ENCODE data around the gene CDK5R2. TPM values are rescaled to one million over a fixed set of nuclear protein-coding genes. Genes with fewer than 3 reads are reported as not detected.

Gene CDK5R2
- total RNA-seq, 1 donor = not detected

DNA sequence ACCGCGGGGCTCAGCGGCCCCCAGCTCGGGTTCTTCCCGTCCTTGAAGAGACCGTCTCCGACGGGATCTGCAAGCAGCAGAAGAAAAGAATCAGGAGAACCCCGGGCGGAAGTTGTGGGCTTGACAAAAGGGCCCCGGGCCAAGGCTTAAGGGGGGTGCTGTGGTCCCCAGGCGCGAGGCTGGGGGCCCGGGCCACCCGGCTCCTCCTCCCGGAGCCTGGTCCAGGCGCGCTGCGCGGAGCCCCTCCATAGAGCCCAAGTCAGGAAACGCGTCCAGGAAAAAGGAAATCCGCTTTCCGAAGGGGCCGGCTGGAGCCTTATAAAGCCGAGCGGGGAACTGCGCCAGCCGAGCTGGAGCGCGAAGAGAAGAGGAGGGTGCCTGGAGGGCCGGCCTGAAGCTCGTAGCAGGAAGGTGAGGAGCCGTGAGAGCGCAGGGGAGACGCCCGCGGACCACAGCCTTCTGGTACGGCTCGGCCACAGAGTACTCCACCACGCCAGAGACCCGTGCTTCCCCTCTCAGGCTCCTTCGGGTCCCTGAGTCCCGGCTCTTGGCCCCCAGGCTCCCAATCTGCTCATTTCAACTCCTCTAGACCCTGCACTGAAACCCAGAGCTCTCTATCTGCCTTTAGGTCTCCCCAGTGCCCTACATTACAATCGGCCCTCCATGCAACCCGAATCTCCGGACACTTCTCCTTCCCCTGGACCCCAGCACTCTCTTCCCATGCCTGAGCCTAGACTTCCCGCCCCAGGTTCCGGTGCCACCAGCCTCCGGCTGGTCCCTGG, 25.0 kb downstream of the CDK5R2 start:
- no peak overlapping the region for H3K4me3 ChIP-seq (ENCODE audit: low read depth, low read length)
- TF ChIP-seq, protein P1, sequence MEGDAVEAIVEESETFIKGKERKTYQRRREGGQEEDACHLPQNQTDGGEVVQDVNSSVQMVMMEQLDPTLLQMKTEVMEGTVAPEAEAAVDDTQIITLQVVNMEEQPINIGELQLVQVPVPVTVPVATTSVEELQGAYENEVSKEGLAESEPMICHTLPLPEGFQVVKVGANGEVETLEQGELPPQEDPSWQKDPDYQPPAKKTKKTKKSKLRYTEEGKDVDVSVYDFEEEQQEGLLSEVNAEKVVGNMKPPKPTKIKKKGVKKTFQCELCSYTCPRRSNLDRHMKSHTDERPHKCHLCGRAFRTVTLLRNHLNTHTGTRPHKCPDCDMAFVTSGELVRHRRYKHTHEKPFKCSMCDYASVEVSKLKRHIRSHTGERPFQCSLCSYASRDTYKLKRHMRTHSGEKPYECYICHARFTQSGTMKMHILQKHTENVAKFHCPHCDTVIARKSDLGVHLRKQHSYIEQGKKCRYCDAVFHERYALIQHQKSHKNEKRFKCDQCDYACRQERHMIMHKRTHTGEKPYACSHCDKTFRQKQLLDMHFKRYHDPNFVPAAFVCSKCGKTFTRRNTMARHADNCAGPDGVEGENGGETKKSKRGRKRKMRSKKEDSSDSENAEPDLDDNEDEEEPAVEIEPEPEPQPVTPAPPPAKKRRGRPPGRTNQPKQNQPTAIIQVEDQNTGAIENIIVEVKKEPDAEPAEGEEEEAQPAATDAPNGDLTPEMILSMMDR (IDR thresholded peaks at IDR 0.05; ENCODE audit: insufficient read depth, low read length) = no peak
- DNase-seq (ENCODE audit: low read depth) = no peak

- no peak within 1 kb of the TSS for H3K4me3 ChIP-seq (ENCODE audit: low read depth, low read length)
- TF ChIP-seq, protein P1 (IDR thresholded peaks at IDR 0.05; ENCODE audit: insufficient read depth, low read length) = no peak
- DNase-seq (ENCODE audit: low read depth) = no peak
Measured at GRCh38 chr2:218985021-218985324, 25.5 kb downstream of the CDK5R2 start, which contains the start of gene FEV. Gene FEV (minus strand): TSS chr2:218985184. CDS start chr2:218985075, 109 bp downstream.

DNA sequence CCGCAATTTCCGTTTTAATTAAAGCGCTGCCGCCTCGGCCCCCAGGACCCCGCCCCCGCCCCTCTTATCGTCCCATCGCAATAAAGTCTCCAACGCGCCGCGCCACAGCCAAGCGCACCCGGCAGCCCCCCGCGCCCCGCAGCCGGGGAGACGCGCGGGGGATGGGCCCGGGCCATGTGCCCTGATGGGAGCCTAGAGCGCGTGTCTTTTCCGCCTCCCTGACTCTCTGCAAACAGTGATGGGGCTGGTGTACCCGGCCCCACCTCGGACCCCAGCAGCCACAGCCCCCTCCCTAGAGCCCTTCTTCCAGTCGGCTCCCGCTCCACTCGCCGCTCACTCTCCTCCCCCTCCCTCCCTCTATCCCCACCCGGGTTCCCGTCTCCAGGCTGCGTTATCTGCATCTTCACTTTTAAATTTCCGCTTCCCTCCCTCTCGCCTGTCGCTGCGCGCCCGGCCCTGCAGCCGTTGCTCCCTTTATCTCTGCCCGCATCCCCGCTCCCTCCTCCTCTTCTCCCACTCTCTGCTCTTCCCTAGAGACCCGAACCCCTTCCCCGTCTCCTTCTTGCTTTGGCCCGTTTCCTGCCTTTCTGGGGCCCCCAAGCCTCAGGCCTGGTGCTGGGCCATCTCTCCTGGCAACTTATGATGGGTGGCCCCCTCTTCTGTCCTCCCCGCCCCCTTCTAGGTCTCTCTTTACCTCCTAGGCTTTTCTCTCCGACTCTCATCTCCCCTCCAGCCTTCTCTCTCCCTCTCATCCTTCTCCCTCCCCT, 26.0 kb downstream of the CDK5R2 start:
- TF ChIP-seq, protein P1 (IDR thresholded peaks at IDR 0.05; ENCODE audit: insufficient read depth, low read length) = no peak
- DNase-seq (ENCODE audit: low read depth) = no peak
- no peak overlapping the region for H3K4me3 ChIP-seq (ENCODE audit: low read depth, low read length)

DNA sequence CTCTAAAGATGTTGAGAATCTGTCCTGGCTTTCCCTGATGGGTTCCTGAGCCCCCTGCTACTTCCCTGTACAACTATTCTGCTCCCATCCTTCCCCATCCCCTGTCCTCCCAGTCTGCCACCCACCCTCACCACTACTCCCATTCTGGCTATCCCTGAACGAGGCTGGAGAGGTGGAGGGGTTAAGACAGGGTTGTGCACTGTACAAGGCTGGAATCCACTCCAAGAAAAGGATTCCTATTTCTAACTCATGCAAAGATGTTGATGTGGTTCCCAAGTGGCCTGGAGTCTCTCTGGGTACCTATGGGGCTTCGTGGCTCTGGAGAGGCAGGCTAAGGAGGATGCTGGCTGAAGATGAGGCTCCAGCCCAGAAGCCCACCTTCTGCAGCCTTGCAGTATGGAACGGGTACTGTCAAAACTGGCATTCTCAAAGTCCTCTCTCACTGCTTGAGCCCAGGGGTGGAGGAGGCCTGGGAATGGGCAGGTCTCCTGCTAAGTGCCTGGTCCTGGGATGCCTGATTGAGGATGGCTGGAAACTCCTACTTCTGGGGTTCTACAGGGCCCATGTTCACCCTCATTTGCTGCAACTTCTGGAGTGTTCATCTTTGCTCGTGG, 26.8 kb downstream of the CDK5R2 start:
- DNase-seq (ENCODE audit: low read depth) = no peak
- no peak overlapping the region for H3K4me3 ChIP-seq (ENCODE audit: low read depth, low read length)

GRCh38 chr2:218988164-218988563, 28.7 kb downstream of the CDK5R2 start:
- TF ChIP-seq, protein P1 (IDR thresholded peaks at IDR 0.05; ENCODE audit: insufficient read depth, low read length) = no peak
- no peak for DNase-seq (ENCODE audit: low read depth)
- H3K4me3 ChIP-seq (ENCODE audit: low read depth, low read length) = no peak overlapping the region

More for the DNA sequence above, 26.8 kb downstream of the CDK5R2 start:
- TF ChIP-seq, protein P1 (IDR thresholded peaks at IDR 0.05; ENCODE audit: insufficient read depth, low read length) = no peak

DNA sequence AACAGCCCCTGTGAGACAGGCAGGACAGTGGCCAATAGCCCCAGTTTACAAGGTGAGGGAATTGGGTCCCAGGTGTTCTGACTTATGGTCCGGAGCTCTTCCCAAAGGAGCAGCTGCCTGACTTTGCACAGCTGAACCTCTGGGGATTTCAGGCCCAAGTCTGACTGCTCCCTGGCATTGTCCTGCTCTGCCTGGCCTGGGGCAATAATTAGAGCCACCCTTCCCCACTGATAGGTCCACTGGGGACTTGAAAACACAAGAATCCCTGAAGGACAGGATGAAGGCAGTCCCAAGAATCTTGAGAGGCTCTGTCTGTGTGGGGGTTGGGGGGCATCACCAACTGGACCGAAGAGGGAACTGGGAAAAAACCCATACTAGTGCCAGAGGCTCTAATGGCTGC, 29.2 kb downstream of the CDK5R2 start:
- TF ChIP-seq, protein P1 (IDR thresholded peaks at IDR 0.05; ENCODE audit: insufficient read depth, low read length) = no peak
- DNase-seq (ENCODE audit: low read depth) = no peak
- no peak overlapping the region for H3K4me3 ChIP-seq (ENCODE audit: low read depth, low read length)

Data from fibroblast of the aortic adventitia (primary cell).